Adrenal gland (tissue), 12 donors: ENCODE results near the gene KCNK18. TPM values are rescaled to one million over a fixed set of nuclear protein-coding genes. Genes with fewer than 3 reads are reported as not detected.

Source experiments
- DNase-seq, 7 donors: peaks; one replicate each; pipeline ENCODE4 v3.0.0-alpha.2; 2019 to 2020
- H3K27ac ChIP-seq, 5 donors: fragments of 200-600 bp; sonication (generic) in 4 of 5; 1 replicate in 3 of 5; 2 replicates in 2 of 5; pipeline versions ENCODE4 v1.5.1 to v1.8.0; 2016 to 2020; ENCODE audit warnings: mild to moderate bottlenecking in 1 of 5
- H3K27me3 ChIP-seq: fragments of 200-600 bp; 2 replicates; pipeline ENCODE4 v1.8.0; 2021
- H3K36me3 ChIP-seq, 2 donors: fragments of 200-600 bp; replicated peaks in 1 of 2; 1 replicate in 1 of 2; 2 replicates in 1 of 2; pipeline versions ENCODE4 v1.5.1 to v1.8.0; 2018 to 2022
- H3K4me1 ChIP-seq, 2 donors: fragments of 200-600 bp; replicated peaks in 1 of 2; 1 replicate in 1 of 2; 2 replicates in 1 of 2; pipeline versions ENCODE4 v1.5.1 to v1.8.0; 2018 to 2021
- H3K4me3 ChIP-seq, 4 donors: fragments of 200-600 bp; sonication (generic) in 3 of 4; one replicate each; pipeline ENCODE4 v1.5.1; 2016 to 2018
- H3K9me3 ChIP-seq, 3 donors: fragments of 200-600 bp; sonication (generic) in 1 of 3; replicated peaks in 1 of 3; 1 replicate in 2 of 3; 2 replicates in 1 of 3; pipeline versions ENCODE4 v1.5.1 to v1.8.0; 2016 to 2021
- CTCF ChIP-seq, 6 experiments: fragments of 450-650 bp in 4 of 6; fragments of 200-600 bp in 2 of 6; sonication (generic) in 1 of 6; IDR thresholded peaks; 1 replicate in 5 of 6; 2 replicates in 1 of 6; pipeline versions ENCODE4 v1.5.1 to v1.8.0; 2016 to 2021; ENCODE audit warnings: antibody characterized with exemption in 6 of 6, mild to moderate bottlenecking in 2 of 6, moderate library complexity in 1 of 6
- POLR2A ChIP-seq, 2 donors: fragments of 450-650 bp; IDR thresholded peaks; one replicate each; pipeline ENCODE4 v1.6.1; 2017; ENCODE audit warnings: antibody characterized with exemption in 2 of 2, mild to moderate bottlenecking in 2 of 2, moderate library complexity in 1 of 2
- WGBS, 4 donors: extraction: QIAGEN DNeasy Blood & Tissue Kit in 2 of 4; methylation state at CpG; one replicate each; pipeline versions ENCODE4 v1.1.5 to v1.1.7; 2013 to 2017; 5-methylcytosine and 5-hydroxymethylcytosine counted together
- intact Hi-C, 2 donors: fragments of 100-400 bp; cut with DNase I; formaldehyde crosslinking; loops; one replicate each; pipeline versions ENCODE4 v1.14.1 to v1.15.0; 2022 to 2023
- microRNA-seq, 3 donors: library from miRNA; unstranded; fragments of <30 nt; microRNA quantifications; one replicate each; pipeline ENCODE4, GENCODE V29; 2017 to 2020
- polyA plus RNA-seq, 3 donors: library from polyadenylated mRNA; stranded (reverse); fragments of 200-250 nt in 2 of 3; fragments of 350-450 nt in 1 of 3; fragmentation: Illumina TruSeq in 1 of 3; extraction: RNeasy Lipid Tissue Mini Kit (QIAGEN cat#74804) in 1 of 3; gene quantifications; one replicate each; pipeline ENCODE4 v1.2.3, GENCODE V29; 2013 to 2014
- small RNA-seq, 2 donors: library from RNA; depleted of rRNA; stranded (forward); fragments of <200 nt; gene quantifications; one replicate each; pipeline ENCODE3, GENCODE V24; 2016
- total RNA-seq, 9 donors: library from RNA; depleted of rRNA in 4 of 9; stranded (reverse); fragments of >200 nt in 4 of 9; fragments of 120-200 nt in 1 of 9; fragmentation: NEBNext Ultra II Directional in 1 of 9; extraction: Animal tissue kit (Norgen Biotek cat#: 25700) in 1 of 9; gene quantifications; one replicate each; pipeline versions ENCODE4 v1.1.0 to v1.2.4, GENCODE V29; 2013 to 2023
- donor health status: healthy with polysubstance abuse.
- donor health status: Bipolar disorder and iron deficiency.
- donor health status: DM: yes; HTN: yes; CAD: no.
- donor health status: DM: no; HTN: no; CAD: no.
- donor health status: DM: no; HTN: no; CAD: no.
- donor health status: DM: yes; HTN: yes; CAD: no.

The KCNK18 gene
- total and polyA plus RNA-seq, 12 donors = not detected

GRCh38 chr10:117255835-117256460, 58.7 kb downstream of the KCNK18 start:
- intact Hi-C loops = no loop called here
- Histone ChIP-seq H3K36me3 (no peaks in the 10 kb centered on the region), H3K4me3 (no peak overlapping the region), H3K4me1 (no peaks in the 10 kb centered on the region), H3K27ac (no peak overlapping the region), H3K27me3 (no peaks in the 10 kb centered on the region), H3K9me3 (no peaks in the 10 kb centered on the region)
- TF ChIP-seq POLR2A (IDR thresholded peaks at IDR 0.05) = no peak
- no peak for TF ChIP-seq CTCF (IDR thresholded peaks at IDR 0.05)
- DNase-seq = peak in 1 of 7 donors; percentile 42
- 76 to 84% (median 82%) methylated on average over 6 to 9 of the region's 9 CpGs for WGBS, 4 donors

- intact Hi-C loops = no loop called here
- H3K9me3 ChIP-seq = no peaks in the 10 kb centered on the region
- no peak for DNase-seq
- TF ChIP-seq POLR2A (IDR thresholded peaks at IDR 0.05) (no peak), CTCF (IDR thresholded peaks at IDR 0.05) (no peak)
- H3K27me3 ChIP-seq = no peaks in the 10 kb centered on the region
- no peaks in the 10 kb centered on the region for H3K36me3 ChIP-seq
- no peak overlapping the region for H3K27ac ChIP-seq
- WGBS, 4 donors = 75 to 93% (median 82%) methylated on average over 10 of the region's 10 CpGs
- no peak overlapping the region for H3K4me3 ChIP-seq
- no peaks in the 10 kb centered on the region for H3K4me1 ChIP-seq
Measured at GRCh38 chr10:117256910-117257309, 59.6 kb downstream of the KCNK18 start.

- intact Hi-C loops = no loop called here
- peak in 1 of 7 donors; percentile 46 for DNase-seq
Measured at GRCh38 chr10:117257721-117258120, 60.4 kb downstream of the KCNK18 start.

GRCh38 chr10:117259279-117259678, 62.0 kb downstream of the KCNK18 start:
- Histone ChIP-seq H3K4me1 (no peaks in the 10 kb centered on the region), H3K36me3 (no peaks in the 10 kb centered on the region), H3K27me3 (peaks cover 6% of the 10 kb centered on the region), H3K9me3 (no peaks in the 10 kb centered on the region), H3K27ac (no peak overlapping the region), H3K4me3 (no peak overlapping the region)
- TF ChIP-seq CTCF (IDR thresholded peaks at IDR 0.05) (no peak), POLR2A (IDR thresholded peaks at IDR 0.05) (no peak)
- 46 to 55% (median 53%) methylated on average over 3 of the region's 3 CpGs for WGBS, 4 donors
- DNase-seq = no peak
- intact Hi-C loops = no loop called here

More at GRCh38 chr10:117257721-117258120, 60.4 kb downstream of the KCNK18 start:
- Histone ChIP-seq H3K27me3 (peaks cover 2% of the 10 kb centered on the region), H3K9me3 (no peaks in the 10 kb centered on the region), H3K4me3 (no peak overlapping the region), H3K4me1 (no peaks in the 10 kb centered on the region), H3K36me3 (no peaks in the 10 kb centered on the region), H3K27ac (no peak overlapping the region)
- 65 to 88% (median 77%) methylated on average over 3 of the region's 3 CpGs for WGBS, 4 donors
- no peak for TF ChIP-seq POLR2A (IDR thresholded peaks at IDR 0.05)
- TF ChIP-seq CTCF (IDR thresholded peaks at IDR 0.05) = no peak

Small RNA genes lying within 50 kb of the gene (microRNA-seq; reads per million reads assigned to microRNA genes)
- gene MIR3663 = 0 reads per million in 3 donors

Small RNA genes lying within 50 kb of the gene (small RNA-seq; reads per million reads assigned to genes)
- 0 to 0.08 reads per million in 2 donors for gene MIR3663

Other genes with a start within 250 kb of the KCNK18 start
- gene SHTN1, start 192.3 kb upstream of the KCNK18 start, total RNA-seq = 10 to 100 TPM in 8 of 9 donors, 1 to 10 TPM in 1; 9.6 to 26.0 (median 18.6) TPM
- 10 to 100 TPM in 2 of 3 donors, 1 to 10 TPM in 1; 8.8 to 30.3 (median 14.6) TPM for gene SHTN1, start 192.3 kb upstream of the KCNK18 start, polyA plus RNA-seq
- not detected for gene VAX1, start 59.2 kb upstream of the KCNK18 start, total RNA-seq
- not detected for gene VAX1, start 59.2 kb upstream of the KCNK18 start, polyA plus RNA-seq
- 10 to 100 TPM in 1 of 9 donors, 1 to 10 TPM in 3, under 1 TPM in 3, not detected in 2; 0.04 to 16.6 (median 3.1) TPM for gene SLC18A2, start 43.6 kb downstream of the KCNK18 start, total RNA-seq
- 10 to 100 TPM in 1 of 3 donors, 1 to 10 TPM in 2; 4.0 to 10.2 (median 7.1) TPM for gene SLC18A2, start 43.6 kb downstream of the KCNK18 start, polyA plus RNA-seq
- gene PDZD8, start 178.0 kb downstream of the KCNK18 start, total RNA-seq = 10 to 100 TPM; 17.5 to 45.7 (median 25.3) TPM
- 10 to 100 TPM in 1 of 3 donors, 1 to 10 TPM in 2; 1.7 to 30.5 (median 3.0) TPM for gene PDZD8, start 178.0 kb downstream of the KCNK18 start, polyA plus RNA-seq